Measurements from ENCODE around the gene ANAPC16.
"Not testable (repeated sequence)": the region's sequence is repeated elsewhere in the genome, so short reads cannot be mapped to it uniquely, and the experiment has no call there.

ANAPC16 gene

GRCh38 chr10:72177454-72177853 is 38.4 kb upstream of the ANAPC16 start:
- no peaks in the 10 kb centered on the region for H3K9me3 ChIP-seq (ENCODE audit: control insufficient read depth, insufficient read depth, low read depth, low read length)
- 0 out of 2 replicates have a peak, but pooled peaks cover 4% of the 10 kb centered on the region for H3K4me1 ChIP-seq (ENCODE audit: control insufficient read depth, insufficient read depth, low read length)
- peaks cover 9% of the 10 kb centered on the region for H3K36me3 ChIP-seq (ENCODE audit: control insufficient read depth, insufficient read depth, low read length)
- no peak overlapping the region for H3K4me3 ChIP-seq (ENCODE audit: low read depth, low read length)
- H3K9ac ChIP-seq (ENCODE audit: low read length): no peak overlapping the region
- H3K27ac ChIP-seq (ENCODE audit: low read depth, low read length): no peak overlapping the region
- H3K27me3 ChIP-seq (ENCODE audit: control insufficient read depth, insufficient read depth, low read length): no peaks in the 10 kb centered on the region

GRCh38 chr10:72184156-72184555 is 31.7 kb upstream of the ANAPC16 start:
- Histone ChIP-seq H3K27me3 (ENCODE audit: control insufficient read depth, insufficient read depth, low read length) (no peaks in the 10 kb centered on the region), H3K9me3 (ENCODE audit: control insufficient read depth, insufficient read depth, low read depth, low read length) (peaks cover 9% of the 10 kb centered on the region), H3K4me3 (ENCODE audit: low read depth, low read length) (no peak overlapping the region), H3K4me1 (ENCODE audit: control insufficient read depth, insufficient read depth, low read length) (no peaks in the 10 kb centered on the region), H3K9ac (ENCODE audit: low read length) (no peak overlapping the region), H3K36me3 (ENCODE audit: control insufficient read depth, insufficient read depth, low read length) (peaks cover 22% of the 10 kb centered on the region), H3K27ac (ENCODE audit: low read depth, low read length) (no peak overlapping the region)

DNA sequence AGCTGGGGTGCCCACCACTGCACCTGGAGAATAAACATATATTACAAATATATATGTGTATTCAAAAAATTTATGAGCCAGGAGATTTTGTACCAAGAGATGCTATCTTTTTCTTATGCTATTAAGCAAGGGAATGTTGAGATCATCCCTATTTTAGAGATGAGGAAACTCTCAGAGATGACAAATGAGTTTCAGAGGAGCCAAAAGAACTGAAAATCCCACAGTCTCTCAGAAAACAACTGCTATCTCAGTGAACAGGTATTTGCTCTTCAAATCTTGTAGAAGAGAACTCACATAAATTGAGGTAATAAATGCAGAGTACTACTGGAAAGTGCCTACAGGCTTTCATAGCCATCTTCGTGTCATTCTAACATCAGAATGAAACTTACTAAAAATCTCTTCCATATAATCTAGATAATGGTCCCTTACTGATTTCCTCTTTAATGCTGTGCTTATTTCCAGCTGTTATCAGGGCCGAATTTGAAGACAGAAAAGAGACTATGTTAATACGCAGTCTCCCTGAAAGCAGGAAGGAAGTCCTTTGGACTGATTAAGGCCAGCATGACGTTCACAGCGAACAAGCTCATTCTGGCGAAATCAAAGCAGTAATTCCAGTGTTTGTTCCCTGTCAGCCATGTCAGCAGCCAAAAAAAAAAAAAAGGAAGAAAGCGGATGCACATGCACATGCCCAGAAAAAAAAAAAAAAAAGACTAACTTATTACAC is 29.4 kb upstream of the ANAPC16 start:
- Histone ChIP-seq H3K9me3 (ENCODE audit: control insufficient read depth, insufficient read depth, low read depth, low read length) (peaks cover 9% of the 10 kb centered on the region), H3K27ac (ENCODE audit: low read depth, low read length) (no peak overlapping the region), H3K4me1 (ENCODE audit: control insufficient read depth, insufficient read depth, low read length) (no peaks in the 10 kb centered on the region), H3K36me3 (ENCODE audit: control insufficient read depth, insufficient read depth, low read length) (peaks cover 21% of the 10 kb centered on the region), H3K9ac (ENCODE audit: low read length) (no peak overlapping the region), H3K27me3 (ENCODE audit: control insufficient read depth, insufficient read depth, low read length) (no peaks in the 10 kb centered on the region), H3K4me3 (ENCODE audit: low read depth, low read length) (no peak overlapping the region)

GRCh38 chr10:72186982-72187330 is 28.9 kb upstream of the ANAPC16 start:
- Histone ChIP-seq H3K9me3 (ENCODE audit: control insufficient read depth, insufficient read depth, low read depth, low read length) (peaks cover 9% of the 10 kb centered on the region), H3K36me3 (ENCODE audit: control insufficient read depth, insufficient read depth, low read length) (peaks cover 20% of the 10 kb centered on the region), H3K27ac (ENCODE audit: low read depth, low read length) (no peak overlapping the region), H3K9ac (ENCODE audit: low read length) (no peak overlapping the region), H3K4me3 (ENCODE audit: low read depth, low read length) (no peak overlapping the region), H3K4me1 (ENCODE audit: control insufficient read depth, insufficient read depth, low read length) (no peaks in the 10 kb centered on the region), H3K27me3 (ENCODE audit: control insufficient read depth, insufficient read depth, low read length) (no peaks in the 10 kb centered on the region)

DNA sequence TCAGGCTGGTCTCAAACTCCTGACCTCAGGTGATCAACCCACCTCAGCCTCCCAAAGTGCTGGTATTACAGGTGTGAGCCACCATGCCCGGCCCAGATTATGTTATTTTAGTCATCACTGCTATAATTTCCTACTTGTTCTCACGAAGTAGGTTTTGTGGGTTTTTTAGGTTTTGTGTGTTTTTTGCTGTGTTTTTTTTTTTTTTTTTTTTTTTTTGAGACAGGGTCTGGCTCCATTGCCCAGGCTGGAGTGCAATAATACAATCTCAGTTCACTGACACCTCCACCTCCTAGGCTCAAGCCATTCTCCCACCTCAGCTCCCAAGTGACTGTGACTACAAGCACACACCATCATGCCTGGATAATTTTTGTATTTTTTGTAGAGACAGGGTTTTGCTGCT is 20.9 kb upstream of the ANAPC16 start:
- no peaks in the 10 kb centered on the region for H3K9me3 ChIP-seq (ENCODE audit: control insufficient read depth, insufficient read depth, low read depth, low read length)
- no peaks in the 10 kb centered on the region for H3K27me3 ChIP-seq (ENCODE audit: control insufficient read depth, insufficient read depth, low read length)
- H3K36me3 ChIP-seq (ENCODE audit: control insufficient read depth, insufficient read depth, low read length): peaks cover 17% of the 10 kb centered on the region
- H3K4me3 ChIP-seq (ENCODE audit: low read depth, low read length): no peak overlapping the region
- H3K9ac ChIP-seq (ENCODE audit: low read length): no peak overlapping the region
- no peak overlapping the region for H3K27ac ChIP-seq (ENCODE audit: low read depth, low read length)
- H3K4me1 ChIP-seq (ENCODE audit: control insufficient read depth, insufficient read depth, low read length): no peaks in the 10 kb centered on the region

GRCh38 chr10:72200883-72201282 is 14.9 kb upstream of the ANAPC16 start:
- Histone ChIP-seq H3K9me3 (ENCODE audit: control insufficient read depth, insufficient read depth, low read depth, low read length) (no peaks in the 10 kb centered on the region), H3K9ac (ENCODE audit: low read length) (no peak overlapping the region), H3K27ac (ENCODE audit: low read depth, low read length) (no peak overlapping the region), H3K4me3 (ENCODE audit: low read depth, low read length) (no peak overlapping the region), H3K4me1 (ENCODE audit: control insufficient read depth, insufficient read depth, low read length) (no peaks in the 10 kb centered on the region), H3K27me3 (ENCODE audit: control insufficient read depth, insufficient read depth, low read length) (no peaks in the 10 kb centered on the region), H3K36me3 (ENCODE audit: control insufficient read depth, insufficient read depth, low read length) (peaks cover 19% of the 10 kb centered on the region)

DNA sequence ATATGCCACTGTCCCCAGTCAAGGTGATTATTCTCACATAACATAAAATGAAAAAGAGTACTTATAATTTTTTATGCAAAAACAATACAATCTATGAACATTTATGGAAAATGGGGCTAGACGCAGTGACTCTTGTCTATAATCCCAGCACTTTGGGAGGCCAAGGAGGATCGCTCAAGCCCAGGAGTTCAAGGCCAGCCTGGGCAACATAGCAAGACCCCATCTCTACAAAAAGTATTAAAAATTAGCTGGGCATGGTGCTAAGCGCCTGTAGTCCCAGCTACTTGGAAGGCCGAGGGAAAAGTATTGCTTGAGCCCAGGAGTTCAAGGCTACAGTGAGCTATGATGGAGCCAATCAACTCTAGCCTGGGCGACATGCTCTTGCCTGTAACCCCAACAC is 14.5 kb upstream of the ANAPC16 start:
- Histone ChIP-seq H3K36me3 (ENCODE audit: control insufficient read depth, insufficient read depth, low read length) (peaks cover 19% of the 10 kb centered on the region), H3K27ac (ENCODE audit: low read depth, low read length) (no peak overlapping the region), H3K9ac (ENCODE audit: low read length) (no peak overlapping the region), H3K9me3 (ENCODE audit: control insufficient read depth, insufficient read depth, low read depth, low read length) (no peaks in the 10 kb centered on the region), H3K4me1 (ENCODE audit: control insufficient read depth, insufficient read depth, low read length) (no peaks in the 10 kb centered on the region), H3K4me3 (ENCODE audit: low read depth, low read length) (no peak overlapping the region), H3K27me3 (ENCODE audit: control insufficient read depth, insufficient read depth, low read length) (no peaks in the 10 kb centered on the region)

GRCh38 chr10:72204296-72204695 is 11.5 kb upstream of the ANAPC16 start:
- H3K9ac ChIP-seq (ENCODE audit: low read length): no peak overlapping the region
- H3K4me1 ChIP-seq (ENCODE audit: control insufficient read depth, insufficient read depth, low read length): no peaks in the 10 kb centered on the region
- H3K9me3 ChIP-seq (ENCODE audit: control insufficient read depth, insufficient read depth, low read depth, low read length): no peaks in the 10 kb centered on the region
- H3K27me3 ChIP-seq (ENCODE audit: control insufficient read depth, insufficient read depth, low read length): no peaks in the 10 kb centered on the region
- no peak overlapping the region for H3K27ac ChIP-seq (ENCODE audit: low read depth, low read length)
- H3K4me3 ChIP-seq (ENCODE audit: low read depth, low read length): no peak overlapping the region
- peaks cover 35% of the 10 kb centered on the region for H3K36me3 ChIP-seq (ENCODE audit: control insufficient read depth, insufficient read depth, low read length)

- Histone ChIP-seq H3K27ac (ENCODE audit: low read depth, low read length) (no peak overlapping the region), H3K4me3 (ENCODE audit: low read depth, low read length) (no peak overlapping the region), H3K27me3 (ENCODE audit: control insufficient read depth, insufficient read depth, low read length) (no peaks in the 10 kb centered on the region), H3K9ac (ENCODE audit: low read length) (no peak overlapping the region), H3K4me1 (ENCODE audit: control insufficient read depth, insufficient read depth, low read length) (no peaks in the 10 kb centered on the region), H3K9me3 (ENCODE audit: control insufficient read depth, insufficient read depth, low read depth, low read length) (no peaks in the 10 kb centered on the region), H3K36me3 (ENCODE audit: control insufficient read depth, insufficient read depth, low read length) (peaks cover 40% of the 10 kb centered on the region)
Measured at GRCh38 chr10:72204724-72205123, 11.1 kb upstream of the ANAPC16 start.

GRCh38 chr10:72206511-72207229 is 9.1 kb upstream of the ANAPC16 start:
- H3K9ac ChIP-seq (ENCODE audit: low read length): no peak overlapping the region
- H3K36me3 ChIP-seq (ENCODE audit: control insufficient read depth, insufficient read depth, low read length): peaks cover 45% of the 10 kb centered on the region
- H3K9me3 ChIP-seq (ENCODE audit: control insufficient read depth, insufficient read depth, low read depth, low read length): no peaks in the 10 kb centered on the region
- no peak overlapping the region for H3K27ac ChIP-seq (ENCODE audit: low read depth, low read length)
- H3K4me3 ChIP-seq (ENCODE audit: low read depth, low read length): no peak overlapping the region
- H3K27me3 ChIP-seq (ENCODE audit: control insufficient read depth, insufficient read depth, low read length): no peaks in the 10 kb centered on the region
- no peaks in the 10 kb centered on the region for H3K4me1 ChIP-seq (ENCODE audit: control insufficient read depth, insufficient read depth, low read length)

DNA sequence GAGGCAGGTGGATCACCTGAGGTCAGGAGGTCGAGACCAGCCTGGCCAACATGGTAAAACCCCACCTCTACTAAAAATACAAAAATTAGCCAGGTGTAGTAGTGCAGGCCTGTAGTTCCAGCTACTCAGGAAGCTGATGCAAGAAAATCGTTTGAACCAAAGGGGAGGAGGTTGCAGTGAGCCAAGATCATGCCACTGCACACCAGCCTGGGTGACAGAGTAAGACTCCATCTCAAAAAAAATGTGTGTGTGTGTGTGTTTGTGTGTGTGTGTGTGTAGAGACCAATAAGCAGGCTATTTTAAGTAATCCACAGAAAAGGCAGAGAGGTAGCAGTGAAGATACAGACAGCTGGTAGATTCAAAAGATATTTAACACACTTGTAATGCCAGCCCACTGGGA is 7.3 kb upstream of the ANAPC16 start:
- not testable (repeated sequence) for H3K27ac ChIP-seq (ENCODE audit: low read depth, low read length); H3K9me3 ChIP-seq (ENCODE audit: control insufficient read depth, insufficient read depth, low read depth, low read length); H3K27me3 ChIP-seq (ENCODE audit: control insufficient read depth, insufficient read depth, low read length); H3K9ac ChIP-seq (ENCODE audit: low read length); H3K4me3 ChIP-seq (ENCODE audit: low read depth, low read length); H3K4me1 ChIP-seq (ENCODE audit: control insufficient read depth, insufficient read depth, low read length)
- H3K36me3 ChIP-seq (ENCODE audit: control insufficient read depth, insufficient read depth, low read length): peaks cover 40% of the 10 kb centered on the region
